Measurements from ENCODE around the gene FAM13B.

Gene FAM13B

GRCh38 chr5:137938751-137939143 is 94.1 kb downstream of the FAM13B start:
- DNase-seq (ENCODE audit: low read depth) = no peak
- H3K4me3 ChIP-seq (ENCODE audit: low read length) = no peak overlapping the region
- no peak for TF ChIP-seq CTCF (conservative IDR thresholded peaks at IDR 0.05; ENCODE audit: low read depth, low read length)

GRCh38 chr5:137937994-137938750 is 94.7 kb downstream of the FAM13B start:
- no peak for TF ChIP-seq CTCF (conservative IDR thresholded peaks at IDR 0.05; ENCODE audit: low read depth, low read length)
- no peak for DNase-seq (ENCODE audit: low read depth)
- no peak overlapping the region for H3K4me3 ChIP-seq (ENCODE audit: low read length)

GRCh38 chr5:137935694-137936093 is 97.2 kb downstream of the FAM13B start:
- H3K4me3 ChIP-seq (ENCODE audit: low read length) = no peak overlapping the region
- no peak for TF ChIP-seq CTCF (conservative IDR thresholded peaks at IDR 0.05; ENCODE audit: low read depth, low read length)
- no peak for DNase-seq (ENCODE audit: low read depth)

GRCh38 chr5:137935190-137935589 is 97.7 kb downstream of the FAM13B start:
- DNase-seq (ENCODE audit: low read depth) = no peak
- TF ChIP-seq CTCF (conservative IDR thresholded peaks at IDR 0.05; ENCODE audit: low read depth, low read length) = no peak
- H3K4me3 ChIP-seq (ENCODE audit: low read length) = no peak overlapping the region

GRCh38 chr5:137933491-137933911 is 99.4 kb downstream of the FAM13B start:
- no peak for DNase-seq (ENCODE audit: low read depth)
- no peak for TF ChIP-seq CTCF (conservative IDR thresholded peaks at IDR 0.05; ENCODE audit: low read depth, low read length)
- no peak overlapping the region for H3K4me3 ChIP-seq (ENCODE audit: low read length)

GRCh38 chr5:137932800-137933199 is 100.1 kb downstream of the FAM13B start:
- TF ChIP-seq CTCF (conservative IDR thresholded peaks at IDR 0.05; ENCODE audit: low read depth, low read length) = no peak
- H3K4me3 ChIP-seq (ENCODE audit: low read length) = no peak overlapping the region
- no peak for DNase-seq (ENCODE audit: low read depth)

- no peak for TF ChIP-seq CTCF (conservative IDR thresholded peaks at IDR 0.05; ENCODE audit: low read depth, low read length)
- DNase-seq (ENCODE audit: low read depth) = no peak
- no peak overlapping the region for H3K4me3 ChIP-seq (ENCODE audit: low read length)
Observed at GRCh38 chr5:137923856-137924255, 109.0 kb downstream of the FAM13B start.

All from retinal pigment epithelial cell (primary cell).